GM21447 (cell line): ENCODE measurements around the gene PRB2.
"Not testable (repeated sequence)": the region's sequence is repeated elsewhere in the genome, so short reads cannot be mapped to it uniquely, and the experiment has no call there.

Experiments
- ATAC-seq: cut with Tn5 transposase; IDR thresholded peaks from one replicate; pipeline ENCODE4 v1.9.1; 2021; ENCODE audit not compliant: unreplicated experiment

The PRB2 gene

DNA sequence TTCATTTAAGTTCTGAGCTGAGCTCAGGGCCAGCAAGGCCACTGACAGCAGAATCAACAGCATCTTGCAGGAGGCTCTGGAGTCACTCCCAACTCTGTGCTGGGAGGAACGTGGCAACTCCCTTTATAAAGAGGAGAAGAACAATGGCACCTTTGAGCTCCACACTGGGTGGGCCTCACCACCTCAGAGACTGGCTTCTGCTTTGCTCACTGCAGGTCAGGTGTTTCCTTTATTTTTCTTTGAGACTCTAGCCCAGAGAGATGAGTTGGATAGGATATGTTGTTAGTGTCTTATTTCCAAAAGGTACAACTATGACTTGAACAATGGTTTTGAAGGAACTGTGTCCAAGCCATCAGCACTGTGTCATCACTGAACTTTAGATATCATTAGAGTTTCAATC lies at the start of gene PRB2:
Gene PRB2 (minus strand): TSS at position 101 of the 400 bp plus-strand sequence. CDS start 38 bp downstream, at position 63.
- ATAC-seq, result not testable (repeated sequence)

DNA sequence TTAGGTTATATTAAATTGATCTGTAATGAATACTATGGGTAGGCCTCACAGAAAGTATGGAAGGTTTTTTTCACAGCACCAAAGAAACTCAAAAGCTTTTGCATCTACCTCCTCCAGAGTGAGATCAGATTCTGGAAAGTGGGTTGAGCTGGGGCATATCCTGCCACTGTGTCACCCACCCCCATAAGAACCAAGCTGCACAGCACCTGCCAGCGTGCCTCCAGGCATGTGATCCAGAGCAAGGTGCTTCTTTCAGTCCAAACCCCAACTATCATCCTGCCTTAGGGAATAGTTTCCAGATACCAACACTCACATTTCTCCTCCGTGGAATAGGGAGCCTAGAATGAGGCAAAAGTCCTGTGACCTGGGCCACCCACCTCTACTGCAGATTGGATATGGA lies 42.6 kb upstream of the PRB2 start:
- no peak for ATAC-seq

DNA sequence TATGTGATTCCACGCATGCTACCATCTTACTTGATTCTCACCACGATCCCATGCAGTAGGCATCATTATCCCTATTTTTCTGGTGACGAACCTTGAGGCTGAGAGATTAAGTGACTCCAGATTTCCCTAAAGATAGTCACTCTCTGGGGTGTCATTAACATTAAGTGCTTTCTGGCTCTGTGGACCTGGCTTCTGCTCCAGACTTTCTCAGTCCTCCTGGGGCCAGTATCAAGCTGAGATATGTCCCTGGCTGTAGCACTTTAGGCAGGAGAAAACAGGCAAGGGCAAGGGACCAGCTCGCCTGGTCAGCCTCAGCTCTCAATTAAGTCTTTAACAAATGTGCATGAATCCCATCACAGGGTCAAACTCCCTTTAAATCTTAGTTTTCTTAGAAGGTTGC lies 38.3 kb upstream of the PRB2 start:
- no peak for ATAC-seq

DNA sequence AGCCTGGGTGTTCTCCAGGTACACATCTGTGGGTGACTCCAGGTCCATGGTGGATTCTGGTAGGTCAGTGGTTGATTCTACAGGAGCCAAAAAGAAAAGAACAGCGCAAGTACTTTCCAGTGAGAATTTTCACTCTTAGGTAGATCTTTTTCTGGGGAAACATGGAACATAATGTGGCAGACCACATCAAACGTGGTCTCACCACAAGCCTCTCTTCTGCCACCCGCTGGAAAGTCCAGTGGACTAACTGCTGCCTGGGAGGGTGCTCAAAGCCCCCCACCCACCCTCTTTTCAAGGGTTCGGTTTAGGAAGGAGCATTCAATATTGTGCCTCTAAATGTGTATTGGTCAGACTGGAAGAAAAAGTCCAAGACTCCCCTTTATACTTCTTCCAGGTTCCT lies 36.1 kb upstream of the PRB2 start:
- ATAC-seq, result no peak

DNA sequence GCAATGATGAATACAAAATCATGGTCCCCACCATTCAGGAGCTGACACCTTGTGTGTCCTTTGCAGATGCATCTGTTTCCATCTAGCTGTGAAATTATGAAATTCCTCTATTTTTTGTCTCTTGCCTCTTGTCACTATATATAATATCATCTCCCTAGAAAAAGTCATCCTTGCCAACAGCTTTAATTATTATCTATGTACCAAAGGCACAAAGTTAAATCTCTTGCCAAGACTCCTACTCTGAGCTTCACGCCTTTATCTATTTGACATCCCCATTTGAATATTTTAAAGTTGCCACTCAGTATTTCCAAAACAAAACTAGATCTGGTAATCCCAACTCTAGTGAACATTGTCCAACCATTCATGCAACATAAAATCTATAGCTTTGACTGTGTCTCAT lies 32.0 kb upstream of the PRB2 start:
- ATAC-seq, result no peak

DNA sequence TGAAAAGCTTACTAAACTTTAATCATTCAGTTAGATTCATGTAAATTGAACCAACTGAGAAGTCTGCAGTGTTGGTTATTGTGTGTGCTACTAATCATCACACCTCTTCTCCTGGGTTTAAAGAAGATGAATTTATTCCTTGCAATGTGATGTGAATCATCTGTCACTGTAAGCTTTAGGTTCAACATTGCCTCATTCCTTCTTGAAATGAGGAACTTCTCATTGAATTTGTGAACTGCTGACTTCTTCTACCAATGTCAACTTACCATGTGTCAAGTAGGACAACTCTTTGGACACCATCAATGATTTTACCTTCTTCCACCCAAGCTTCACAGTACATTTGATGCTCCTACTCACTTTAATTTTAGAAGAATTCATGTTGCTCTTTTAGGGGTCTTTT lies 17.4 kb upstream of the PRB2 start:
- ATAC-seq, result no peak

DNA sequence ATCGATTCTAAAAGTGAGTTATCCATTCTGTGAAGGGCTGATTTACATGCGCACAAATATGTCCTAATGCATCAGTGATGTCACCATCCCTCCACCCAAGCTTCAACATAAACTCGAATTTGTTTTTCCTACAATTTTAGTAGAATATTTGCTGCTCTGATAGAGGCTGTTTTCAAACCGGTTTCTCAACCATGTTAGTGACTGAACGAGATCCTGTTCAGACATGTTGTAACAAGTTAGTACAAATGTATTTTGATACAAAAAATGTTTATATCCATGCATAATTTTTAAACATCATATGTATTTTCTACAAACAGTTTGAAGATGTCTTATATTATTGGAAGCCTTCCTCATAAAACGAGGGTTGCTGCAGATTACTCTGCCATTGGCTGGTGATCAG lies 12.7 kb upstream of the PRB2 start:
- no peak for ATAC-seq

DNA sequence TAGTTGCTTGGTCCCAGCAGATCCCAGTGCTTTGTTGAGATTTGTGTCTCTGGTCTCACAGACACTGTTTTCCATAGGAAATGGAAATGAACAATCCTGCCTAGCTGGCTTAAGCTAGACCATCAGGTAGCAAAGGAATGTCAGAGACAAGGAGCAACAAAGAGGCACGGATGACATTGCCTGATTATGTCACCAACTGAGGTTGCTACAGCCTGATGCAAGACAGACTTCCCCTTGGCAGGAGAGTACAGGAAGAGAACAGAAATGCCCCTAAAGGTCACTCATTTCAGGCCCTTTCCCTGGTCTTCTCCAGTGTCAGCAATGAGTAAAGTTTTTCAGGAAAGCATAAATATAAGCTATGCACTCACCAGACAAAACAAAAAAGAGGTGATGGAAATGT lies 2.0 kb upstream of the PRB2 start:
- ATAC-seq, result no peak

DNA sequence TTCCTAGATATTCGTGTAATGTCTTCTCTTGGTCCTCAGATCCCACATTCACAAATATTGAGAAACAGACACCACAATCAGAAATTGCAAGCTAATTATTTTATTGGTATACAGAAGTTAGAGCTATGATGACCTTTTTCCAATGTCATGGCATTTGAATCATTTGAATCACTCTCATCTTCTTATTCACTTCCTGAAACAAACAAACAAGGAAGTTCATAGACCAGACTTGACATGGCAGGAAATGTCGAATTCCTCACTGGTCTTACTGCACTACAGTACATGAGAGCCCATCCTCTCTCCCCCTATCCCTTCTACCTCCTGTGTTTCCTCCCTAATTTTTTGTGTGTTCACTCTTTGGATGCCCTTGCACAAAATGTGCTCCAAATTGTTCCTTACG lies 3.9 kb downstream of the PRB2 start:
- not testable (repeated sequence) for ATAC-seq

DNA sequence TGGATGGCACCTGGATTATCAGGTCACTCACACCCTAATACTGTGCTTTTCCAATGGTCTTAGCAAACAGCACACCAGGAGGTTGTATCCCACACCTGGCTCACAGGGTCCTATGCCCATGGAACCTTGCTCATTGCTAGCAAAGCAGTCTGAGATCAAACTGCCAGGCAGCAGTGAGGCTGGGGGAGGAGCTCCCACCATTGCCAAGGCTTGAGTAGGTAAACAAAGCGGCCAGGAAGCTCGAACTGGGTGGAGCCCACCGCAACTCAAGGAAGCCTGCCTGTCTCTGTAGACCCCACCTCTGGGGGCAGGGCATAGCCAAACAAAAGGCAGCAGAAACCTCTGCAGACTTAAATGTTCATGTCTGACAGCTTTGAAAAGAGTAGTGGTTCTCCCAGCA lies 17.9 kb downstream of the PRB2 start:
- ATAC-seq, result not testable (repeated sequence)

DNA sequence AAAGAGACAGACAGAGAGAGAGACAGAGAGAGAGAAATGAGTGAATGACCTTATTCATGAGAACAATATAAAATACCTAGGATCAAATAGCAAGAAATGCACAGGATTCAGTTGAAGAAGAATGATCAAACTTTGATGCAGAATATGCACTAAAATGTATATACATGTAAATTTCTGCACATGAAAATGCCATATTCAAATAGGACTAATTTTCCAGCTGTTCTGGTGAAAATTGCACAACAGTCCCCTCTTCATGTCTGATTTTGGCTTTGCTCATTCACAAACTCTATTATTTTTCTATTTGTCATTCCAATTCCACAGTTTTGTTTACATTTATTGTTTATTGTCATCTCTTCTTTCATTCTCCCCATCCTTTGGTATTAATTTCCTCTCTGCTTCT lies 34.2 kb downstream of the PRB2 start:
- no peak for ATAC-seq

DNA sequence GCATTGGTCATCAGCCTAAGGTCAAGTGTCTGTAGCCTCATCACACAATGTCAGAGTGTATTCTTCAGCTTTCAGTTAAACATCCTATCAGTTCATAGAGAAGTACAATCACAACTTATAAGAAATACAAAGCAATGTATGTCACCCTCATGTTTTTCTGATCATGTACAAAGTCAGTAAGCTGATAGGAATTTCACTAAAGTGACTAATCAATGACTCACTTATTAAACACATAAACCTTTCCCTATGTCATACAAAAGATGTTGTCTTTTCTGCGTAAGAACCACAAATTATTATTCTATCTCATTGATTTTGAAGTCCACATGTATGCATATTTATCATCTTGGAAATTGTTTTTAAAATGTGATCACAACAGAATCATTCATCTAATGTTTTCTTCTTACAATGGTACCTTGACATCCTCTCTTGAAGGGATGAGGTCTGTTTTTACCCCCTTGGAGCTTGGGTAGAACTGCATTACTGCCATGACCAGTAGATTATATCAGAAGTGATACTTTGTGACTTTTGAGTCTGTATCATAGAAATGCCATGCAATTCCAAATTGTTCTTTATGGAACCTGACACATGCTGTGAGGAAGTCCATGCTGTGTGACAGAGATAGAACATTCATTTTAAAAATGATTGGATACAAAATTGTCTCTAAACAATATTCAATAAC lies 35.0 kb downstream of the PRB2 start:
- not testable (repeated sequence) for ATAC-seq

DNA sequence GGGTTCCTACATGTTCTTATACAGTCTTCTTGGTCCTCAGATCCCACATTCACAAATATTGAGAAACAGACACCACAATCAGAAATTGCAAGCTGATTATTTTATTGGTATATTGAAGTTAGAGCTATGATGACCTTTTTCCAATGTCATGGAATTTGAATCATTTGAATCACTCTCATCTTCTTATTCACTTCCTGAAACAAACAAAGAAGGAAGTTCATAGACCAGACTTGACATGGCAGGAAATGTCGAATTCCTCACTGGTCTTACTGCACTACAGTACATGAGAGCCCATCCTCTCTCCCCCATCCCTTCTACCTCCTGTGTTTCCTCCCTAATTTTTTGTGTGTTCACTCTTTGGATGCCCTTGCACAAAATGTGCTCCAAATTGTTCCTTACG lies 43.6 kb downstream of the PRB2 start:
- not testable (repeated sequence) for ATAC-seq

DNA sequence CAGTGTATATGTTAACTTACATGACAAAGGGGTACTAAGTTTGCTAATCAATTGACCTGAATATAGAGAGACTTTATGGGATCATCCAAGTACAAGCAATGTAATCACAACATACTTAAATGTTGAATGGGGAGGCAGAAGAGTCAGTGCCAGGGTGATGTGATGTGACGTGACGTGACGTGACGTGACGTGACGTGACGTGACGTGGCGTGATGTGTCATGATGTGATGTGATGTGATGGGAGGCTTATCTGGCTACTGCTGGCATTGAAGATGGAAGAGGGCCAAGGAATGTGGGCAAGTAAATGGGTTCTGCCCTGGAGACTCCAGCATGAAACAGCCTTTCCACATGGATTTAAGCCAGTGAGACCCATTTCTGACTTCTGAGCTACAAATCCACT lies 46.9 kb downstream of the PRB2 start:
- ATAC-seq, result no peak

DNA sequence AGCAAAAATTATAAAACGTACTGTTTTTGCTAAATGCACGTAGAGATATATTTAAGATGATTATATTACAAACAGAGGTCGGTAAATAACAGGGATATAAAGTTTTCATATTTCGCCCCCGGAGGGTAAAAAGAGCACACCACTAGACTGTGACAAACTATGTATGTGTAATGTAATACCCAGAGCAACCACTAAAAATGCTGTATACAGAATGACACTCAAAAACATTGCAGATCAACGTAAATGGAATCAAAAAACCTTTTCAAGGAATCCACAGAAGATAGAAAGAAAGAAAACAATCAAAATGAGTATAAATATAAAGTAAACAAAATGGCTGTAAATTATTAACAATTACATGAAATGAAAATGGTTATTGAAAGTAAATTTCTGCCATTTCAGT lies 47.6 kb downstream of the PRB2 start:
- ATAC-seq, result no peak

DNA sequence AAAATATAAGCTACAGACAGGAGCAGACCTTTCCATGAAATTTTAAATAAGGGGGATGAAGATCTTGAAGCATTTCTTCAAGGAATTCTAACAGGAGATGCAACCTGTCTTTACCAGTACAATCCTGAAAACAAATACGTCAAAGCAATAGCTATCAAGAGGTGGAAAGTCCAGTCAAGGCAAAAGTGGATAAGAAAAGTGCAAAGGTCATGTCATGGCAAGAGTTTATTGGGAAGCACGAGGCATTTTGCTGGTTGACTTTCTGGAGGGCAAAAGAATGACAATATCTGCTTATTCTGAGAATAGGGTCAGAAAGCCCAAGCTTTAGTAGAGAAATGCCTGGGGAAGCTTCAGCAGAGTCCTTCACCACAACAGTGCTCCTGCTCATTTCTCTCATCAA lies 50.9 kb downstream of the PRB2 start:
- no peak for ATAC-seq
